Measurements from ENCODE around the gene SIK2. TPM values are rescaled to one million over a fixed set of nuclear protein-coding genes. Genes with fewer than 3 reads are reported as not detected.

Gene SIK2
- polyA plus RNA-seq, 1 donor from 2014 or later: 9.0 TPM

DNA sequence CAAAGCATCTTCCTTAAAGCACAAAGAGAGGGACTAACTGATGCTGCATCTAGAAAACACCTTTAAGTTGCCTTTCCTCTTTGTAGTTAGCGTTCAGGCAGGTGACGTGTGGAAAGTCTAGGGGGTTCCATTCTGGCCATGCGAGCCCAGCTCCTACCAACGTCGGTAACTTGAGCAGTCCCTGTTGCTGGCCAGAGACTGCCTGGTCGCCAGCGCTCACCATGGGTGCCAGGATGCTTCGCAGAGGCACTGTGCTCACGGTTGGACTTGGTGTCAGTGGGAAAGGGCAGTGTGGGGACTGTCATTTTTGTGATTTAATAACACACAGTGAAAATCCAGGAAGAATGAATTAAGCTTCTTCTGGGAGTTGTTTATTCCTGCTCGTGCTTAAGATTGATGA, 123.4 kb downstream of the SIK2 start:
- no peak overlapping the region for H3K27ac ChIP-seq (ENCODE audit: low read length)

DNA sequence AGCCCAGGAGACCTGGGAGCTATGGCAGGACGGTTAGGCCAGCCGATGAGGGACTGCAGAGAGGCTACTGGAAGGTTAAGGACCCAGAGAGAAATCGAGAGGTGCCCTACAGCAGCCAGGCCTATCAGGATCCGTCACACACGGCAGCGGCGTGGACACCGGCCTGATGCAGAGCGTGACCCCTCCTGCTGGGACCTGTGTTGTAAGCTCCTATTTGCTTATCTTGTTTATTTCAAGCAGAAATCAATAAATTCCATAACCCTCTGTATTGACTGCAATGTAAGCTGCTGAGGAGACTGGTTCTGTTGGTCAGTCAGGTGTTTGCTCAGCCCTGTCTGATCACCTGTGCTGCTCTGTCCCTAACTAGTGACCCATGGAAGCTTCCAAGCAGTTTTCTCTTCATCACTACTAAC, 124.1 kb downstream of the SIK2 start:
- Histone ChIP-seq H3K9me3 (ENCODE audit: low read length) (no peaks in the 10 kb centered on the region), H3K79me2 (replicated peaks; ENCODE audit: insufficient read depth, low read length) (no peaks in the 10 kb centered on the region), H3K36me3 (ENCODE audit: insufficient read depth, low read length) (peaks cover 7% of the 10 kb centered on the region), H3F3A (ENCODE audit: insufficient read depth, low read length, poor library complexity, severe bottlenecking) (no peaks in the 10 kb centered on the region), H4K20me1 (ENCODE audit: insufficient read depth) (no peaks in the 10 kb centered on the region), H3K27me3 (ENCODE audit: insufficient read depth, low read depth, low read length) (no peaks in the 10 kb centered on the region), H2AFZ (ENCODE audit: low read depth, low read length) (no peak overlapping the region), H3K9ac (ENCODE audit: low read length) (no peak overlapping the region), H3K27ac (ENCODE audit: low read length) (no peak overlapping the region), H3K4me2 (ENCODE audit: low read length) (no peak overlapping the region), H3K9me2 (ENCODE audit: insufficient read depth, low read length) (no peaks in the 10 kb centered on the region), H3K4me3 (ENCODE audit: low read length) (no peak overlapping the region)
- TF ChIP-seq, protein P1, sequence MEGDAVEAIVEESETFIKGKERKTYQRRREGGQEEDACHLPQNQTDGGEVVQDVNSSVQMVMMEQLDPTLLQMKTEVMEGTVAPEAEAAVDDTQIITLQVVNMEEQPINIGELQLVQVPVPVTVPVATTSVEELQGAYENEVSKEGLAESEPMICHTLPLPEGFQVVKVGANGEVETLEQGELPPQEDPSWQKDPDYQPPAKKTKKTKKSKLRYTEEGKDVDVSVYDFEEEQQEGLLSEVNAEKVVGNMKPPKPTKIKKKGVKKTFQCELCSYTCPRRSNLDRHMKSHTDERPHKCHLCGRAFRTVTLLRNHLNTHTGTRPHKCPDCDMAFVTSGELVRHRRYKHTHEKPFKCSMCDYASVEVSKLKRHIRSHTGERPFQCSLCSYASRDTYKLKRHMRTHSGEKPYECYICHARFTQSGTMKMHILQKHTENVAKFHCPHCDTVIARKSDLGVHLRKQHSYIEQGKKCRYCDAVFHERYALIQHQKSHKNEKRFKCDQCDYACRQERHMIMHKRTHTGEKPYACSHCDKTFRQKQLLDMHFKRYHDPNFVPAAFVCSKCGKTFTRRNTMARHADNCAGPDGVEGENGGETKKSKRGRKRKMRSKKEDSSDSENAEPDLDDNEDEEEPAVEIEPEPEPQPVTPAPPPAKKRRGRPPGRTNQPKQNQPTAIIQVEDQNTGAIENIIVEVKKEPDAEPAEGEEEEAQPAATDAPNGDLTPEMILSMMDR (IDR thresholded peaks at IDR 0.05; ENCODE audit: poor library complexity, severe bottlenecking): no peak
- TF ChIP-seq, protein P2, sequence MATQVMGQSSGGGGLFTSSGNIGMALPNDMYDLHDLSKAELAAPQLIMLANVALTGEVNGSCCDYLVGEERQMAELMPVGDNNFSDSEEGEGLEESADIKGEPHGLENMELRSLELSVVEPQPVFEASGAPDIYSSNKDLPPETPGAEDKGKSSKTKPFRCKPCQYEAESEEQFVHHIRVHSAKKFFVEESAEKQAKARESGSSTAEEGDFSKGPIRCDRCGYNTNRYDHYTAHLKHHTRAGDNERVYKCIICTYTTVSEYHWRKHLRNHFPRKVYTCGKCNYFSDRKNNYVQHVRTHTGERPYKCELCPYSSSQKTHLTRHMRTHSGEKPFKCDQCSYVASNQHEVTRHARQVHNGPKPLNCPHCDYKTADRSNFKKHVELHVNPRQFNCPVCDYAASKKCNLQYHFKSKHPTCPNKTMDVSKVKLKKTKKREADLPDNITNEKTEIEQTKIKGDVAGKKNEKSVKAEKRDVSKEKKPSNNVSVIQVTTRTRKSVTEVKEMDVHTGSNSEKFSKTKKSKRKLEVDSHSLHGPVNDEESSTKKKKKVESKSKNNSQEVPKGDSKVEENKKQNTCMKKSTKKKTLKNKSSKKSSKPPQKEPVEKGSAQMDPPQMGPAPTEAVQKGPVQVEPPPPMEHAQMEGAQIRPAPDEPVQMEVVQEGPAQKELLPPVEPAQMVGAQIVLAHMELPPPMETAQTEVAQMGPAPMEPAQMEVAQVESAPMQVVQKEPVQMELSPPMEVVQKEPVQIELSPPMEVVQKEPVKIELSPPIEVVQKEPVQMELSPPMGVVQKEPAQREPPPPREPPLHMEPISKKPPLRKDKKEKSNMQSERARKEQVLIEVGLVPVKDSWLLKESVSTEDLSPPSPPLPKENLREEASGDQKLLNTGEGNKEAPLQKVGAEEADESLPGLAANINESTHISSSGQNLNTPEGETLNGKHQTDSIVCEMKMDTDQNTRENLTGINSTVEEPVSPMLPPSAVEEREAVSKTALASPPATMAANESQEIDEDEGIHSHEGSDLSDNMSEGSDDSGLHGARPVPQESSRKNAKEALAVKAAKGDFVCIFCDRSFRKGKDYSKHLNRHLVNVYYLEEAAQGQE (IDR thresholded peaks at IDR 0.05; ENCODE audit: borderline replicate concordance): no peak
- TF ChIP-seq POLR2AphosphoS5 (IDR thresholded peaks at IDR 0.05): no peak
- no peak for TF ChIP-seq EZH2 (IDR thresholded peaks at IDR 0.05; ENCODE audit: borderline replicate concordance, insufficient read depth, low read length, poor library complexity, severe bottlenecking)
- TF ChIP-seq RAD21 (conservative IDR thresholded peaks at IDR 0.05): no peak
- no peak for TF ChIP-seq EP300 (conservative IDR thresholded peaks at IDR 0.05; ENCODE audit: poor library complexity, severe bottlenecking)
- TF ChIP-seq MXI1 (conservative IDR thresholded peaks at IDR 0.05; ENCODE audit: poor library complexity, severe bottlenecking): no peak
- no peak for TF ChIP-seq TAF1 (IDR thresholded peaks at IDR 0.05; ENCODE audit: low read depth)
- TF ChIP-seq SMC3 (conservative IDR thresholded peaks at IDR 0.05; ENCODE audit: poor library complexity): no peak

More for the DNA sequence above, 123.4 kb downstream of the SIK2 start:
- no peak for TF ChIP-seq EP300 (conservative IDR thresholded peaks at IDR 0.05; ENCODE audit: poor library complexity, severe bottlenecking)
- TF ChIP-seq POLR2AphosphoS5 (IDR thresholded peaks at IDR 0.05): no peak
- TF ChIP-seq MXI1 (conservative IDR thresholded peaks at IDR 0.05; ENCODE audit: poor library complexity, severe bottlenecking): no peak
- TF ChIP-seq RAD21 (conservative IDR thresholded peaks at IDR 0.05): no peak
- no peak for TF ChIP-seq EZH2 (IDR thresholded peaks at IDR 0.05; ENCODE audit: borderline replicate concordance, insufficient read depth, low read length, poor library complexity, severe bottlenecking)
- no peak for TF ChIP-seq TAF1 (IDR thresholded peaks at IDR 0.05; ENCODE audit: low read depth)
- TF ChIP-seq SMC3 (conservative IDR thresholded peaks at IDR 0.05; ENCODE audit: poor library complexity): no peak
- TF ChIP-seq, protein P2 (IDR thresholded peaks at IDR 0.05; ENCODE audit: borderline replicate concordance): no peak
- TF ChIP-seq, protein P1 (IDR thresholded peaks at IDR 0.05; ENCODE audit: poor library complexity, severe bottlenecking): no peak
- H3K4me3 ChIP-seq (ENCODE audit: low read length): no peak overlapping the region
- H4K20me1 ChIP-seq (ENCODE audit: insufficient read depth): no peaks in the 10 kb centered on the region
- H3K9me3 ChIP-seq (ENCODE audit: low read length): no peaks in the 10 kb centered on the region
- H3K36me3 ChIP-seq (ENCODE audit: insufficient read depth, low read length): peaks cover 7% of the 10 kb centered on the region
- no peaks in the 10 kb centered on the region for H3F3A ChIP-seq (ENCODE audit: insufficient read depth, low read length, poor library complexity, severe bottlenecking)
- H3K79me2 ChIP-seq (replicated peaks; ENCODE audit: insufficient read depth, low read length): no peaks in the 10 kb centered on the region
- H3K27me3 ChIP-seq (ENCODE audit: insufficient read depth, low read depth, low read length): no peaks in the 10 kb centered on the region
- no peaks in the 10 kb centered on the region for H3K9me2 ChIP-seq (ENCODE audit: insufficient read depth, low read length)
- H2AFZ ChIP-seq (ENCODE audit: low read depth, low read length): no peak overlapping the region
- no peak overlapping the region for H3K4me2 ChIP-seq (ENCODE audit: low read length)
- no peak overlapping the region for H3K9ac ChIP-seq (ENCODE audit: low read length)

Data from neural cell (in vitro differentiated cells).